ENCODE results near the gene CLRN1.

CLRN1 gene

GRCh38 chr3:150878290-150878689 lies 94.2 kb downstream of the CLRN1 start:
- in situ Hi-C loops (cut with HindIII; ENCODE audit: low sequenced_read_pairs): no loop called here

- in situ Hi-C loops (cut with HindIII; ENCODE audit: low sequenced_read_pairs): no loop called here
Observed at GRCh38 chr3:150877303-150877702, 95.2 kb downstream of the CLRN1 start.

- in situ Hi-C loops (cut with HindIII; ENCODE audit: low sequenced_read_pairs): no loop called here
Observed at GRCh38 chr3:150876611-150877265, 95.8 kb downstream of the CLRN1 start.

Measured in DLD1 (cell line).